Measurements from ENCODE around the gene UBE2D1. TPM values are rescaled to one million over a fixed set of nuclear protein-coding genes. Genes with fewer than 3 reads are reported as not detected.
A peak's percentile ranks its signal among the peaks of the same experiment; 100 is the strongest.

UBE2D1 gene
- total RNA-seq, 1 experiment from 2014 or later, result 19.5 TPM

GRCh38 chr10:58336242-58336641 is 1.4 kb downstream of the UBE2D1 start:
- DNase-seq (ENCODE audit: extremely low read depth, low read depth), result no peak

DNA sequence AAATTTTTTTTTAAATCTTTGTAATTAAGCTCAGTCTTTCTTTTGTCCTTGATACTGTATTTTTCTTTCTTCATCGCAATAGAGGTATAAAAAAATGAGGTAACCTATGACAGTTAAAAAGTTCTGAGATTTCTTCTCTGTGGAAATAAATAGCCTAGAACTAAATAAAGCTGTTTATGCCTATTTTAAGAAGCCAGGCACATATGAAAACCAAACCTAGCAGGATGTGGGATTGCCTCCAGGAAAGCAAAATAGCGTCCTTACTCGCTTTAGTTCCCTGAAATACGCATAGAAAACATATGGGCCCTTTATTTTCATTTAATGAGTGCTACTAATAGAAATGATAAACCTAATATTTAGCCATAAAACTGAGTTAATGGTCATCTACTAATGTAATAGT is 6.6 kb downstream of the UBE2D1 start:
- no peak for DNase-seq (ENCODE audit: extremely low read depth, low read depth)

DNA sequence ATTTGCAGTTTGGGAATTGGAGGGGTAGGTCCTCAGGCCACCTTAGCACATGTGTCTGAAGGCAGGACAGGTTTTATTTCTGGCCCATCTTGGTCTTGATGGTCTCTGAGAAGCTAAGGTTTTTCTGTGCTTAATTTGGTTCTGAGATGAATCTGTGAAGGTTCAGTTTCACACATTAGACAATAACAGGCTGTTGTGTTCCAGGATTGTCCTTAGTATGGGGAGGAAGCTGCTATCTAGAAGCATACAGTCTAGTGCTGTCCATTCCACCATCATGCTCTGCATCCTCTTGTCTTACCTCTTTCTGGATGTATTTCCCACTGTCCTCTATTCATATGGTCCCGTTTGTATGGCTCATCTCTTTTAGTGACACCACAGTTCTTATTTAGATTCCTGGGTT is 7.1 kb downstream of the UBE2D1 start:
- no peak for DNase-seq (ENCODE audit: extremely low read depth, low read depth)

GRCh38 chr10:58347967-58348366 is 13.2 kb downstream of the UBE2D1 start:
- DNase-seq (ENCODE audit: extremely low read depth, low read depth), result no peak

DNA sequence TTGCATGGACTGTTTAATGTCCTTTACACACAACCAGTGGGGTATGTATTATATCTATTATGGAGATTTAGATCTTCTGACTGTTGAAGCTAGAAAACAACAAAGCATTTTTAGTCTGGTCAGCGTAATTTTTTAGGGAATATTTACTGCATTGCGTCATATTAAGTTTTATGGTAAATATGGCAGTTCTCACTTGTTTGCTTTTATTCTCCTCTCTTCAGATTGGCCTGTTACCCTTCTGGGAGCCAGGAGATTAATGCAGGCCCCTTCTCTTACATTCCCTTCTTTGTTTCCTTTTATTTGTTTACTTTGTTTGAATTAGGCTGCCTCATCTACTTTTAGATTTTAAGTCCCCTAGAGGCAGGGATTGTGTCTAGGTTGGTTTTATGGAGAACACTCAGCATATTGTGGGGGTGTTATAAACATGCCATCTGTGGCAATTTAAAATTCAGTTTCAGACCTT is 13.8 kb downstream of the UBE2D1 start:
- no peak for DNase-seq (ENCODE audit: extremely low read depth, low read depth)

- DNase-seq (ENCODE audit: extremely low read depth, low read depth), result no peak
These were observed 15.2 kb downstream of the UBE2D1 start for GRCh38 chr10:58350023-58350422.

DNA sequence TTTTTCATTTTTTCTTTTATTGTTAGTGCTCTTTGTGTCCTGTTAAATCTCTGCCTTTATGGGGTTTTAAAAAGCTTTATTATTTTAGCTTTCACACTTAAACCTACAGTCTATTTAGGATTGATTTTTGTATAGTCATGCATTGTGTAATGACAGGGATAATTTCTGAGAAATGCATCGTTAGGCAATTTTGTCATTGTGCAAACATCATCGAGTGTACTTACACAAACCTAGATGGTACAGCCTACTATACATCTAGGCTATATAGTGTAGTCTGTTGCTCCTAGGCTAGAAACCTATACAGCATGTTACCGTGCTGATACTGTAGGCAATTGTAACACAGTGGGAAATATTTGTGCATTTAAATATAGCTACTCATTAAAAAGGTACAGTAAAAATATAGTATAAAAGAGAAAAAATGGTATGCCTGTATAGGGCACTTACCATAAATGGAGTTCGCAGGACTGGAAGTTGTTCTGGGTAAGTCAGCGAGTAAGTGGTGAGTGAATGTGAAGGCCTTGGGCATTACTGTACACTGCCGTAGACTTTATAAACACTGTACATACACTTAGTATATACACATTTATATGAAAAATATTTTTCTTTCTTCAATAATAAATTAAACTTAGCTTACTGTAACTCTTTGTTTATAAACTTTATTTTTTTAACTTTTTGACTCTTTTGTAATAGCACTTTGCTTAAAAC is 16.0 kb downstream of the UBE2D1 start:
- DNase-seq (ENCODE audit: extremely low read depth, low read depth), result peak; percentile 13

DNA sequence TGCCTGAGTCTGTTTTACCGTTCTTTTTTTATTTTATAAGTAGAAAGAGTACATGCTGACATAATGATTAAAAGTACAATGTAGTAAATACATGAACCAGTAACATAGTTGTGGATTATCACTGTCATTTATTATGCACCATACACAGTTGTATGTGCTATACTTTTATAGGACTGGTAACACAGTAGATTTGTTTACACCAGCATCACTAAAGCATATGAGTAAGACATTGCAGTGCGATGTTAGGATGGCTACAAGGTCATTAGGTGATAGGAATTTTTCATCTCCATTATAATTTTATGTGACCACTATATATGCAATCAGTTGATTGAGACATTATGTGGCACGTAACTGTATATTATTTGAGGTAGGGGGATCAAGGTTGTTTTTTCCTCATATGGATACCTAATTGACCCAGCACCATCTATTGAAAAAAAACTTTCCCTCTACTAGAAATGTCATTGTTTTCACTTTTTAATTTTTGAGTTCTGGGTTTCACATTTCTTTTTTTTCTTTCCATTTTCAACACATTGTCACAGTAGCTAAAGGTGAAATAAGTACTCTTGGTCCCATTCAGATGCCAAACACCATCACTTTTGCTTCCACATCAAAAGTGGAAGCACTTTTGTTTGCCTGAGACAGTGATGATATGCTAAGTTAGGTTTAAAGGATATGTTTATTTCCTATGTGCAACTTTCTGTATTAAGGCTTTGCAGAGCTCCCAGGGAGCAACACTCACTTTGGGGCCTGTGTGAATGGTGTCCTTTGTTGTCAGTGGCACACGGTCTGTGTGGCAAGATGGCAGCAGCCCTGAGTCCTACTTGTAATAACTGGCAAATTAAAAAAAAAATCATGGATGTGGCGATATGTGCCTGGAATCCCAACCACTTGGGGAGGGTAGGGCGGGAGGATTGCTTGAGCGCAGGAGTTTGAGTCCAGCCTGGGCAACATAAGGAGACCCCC is 17.1 kb downstream of the UBE2D1 start:
- no peak for DNase-seq (ENCODE audit: extremely low read depth, low read depth)

DNA sequence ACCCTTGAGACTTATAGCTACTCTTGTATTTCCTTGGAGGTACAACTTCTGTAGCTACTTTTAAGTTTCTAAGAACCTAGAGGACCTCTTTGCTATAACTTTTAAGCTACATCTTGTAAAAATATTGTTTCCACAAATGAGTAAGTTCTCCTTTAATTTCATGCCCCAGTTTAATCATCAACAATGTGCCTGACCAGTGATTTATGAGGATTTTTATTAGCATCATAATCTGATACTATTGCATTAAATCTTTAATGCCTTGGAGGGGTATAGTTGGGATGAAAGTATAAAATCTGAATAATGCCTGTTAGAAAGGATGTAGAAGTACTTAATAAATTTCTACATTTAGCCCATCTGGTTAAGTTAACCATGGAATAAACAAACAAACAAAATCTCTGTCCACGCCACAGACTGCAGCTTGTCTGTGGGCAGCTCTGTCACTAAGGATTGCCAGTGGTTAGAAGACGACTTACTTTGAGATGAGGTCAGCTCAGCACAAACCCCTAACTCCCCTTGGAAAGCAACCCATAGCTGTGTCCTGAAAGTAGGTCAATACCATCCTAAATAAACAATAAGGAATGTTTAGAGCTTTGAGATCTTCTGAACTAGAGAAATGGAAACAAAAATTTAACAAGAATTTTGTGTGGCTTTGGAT is 18.3 kb downstream of the UBE2D1 start:
- no peak for DNase-seq (ENCODE audit: extremely low read depth, low read depth)

DNA sequence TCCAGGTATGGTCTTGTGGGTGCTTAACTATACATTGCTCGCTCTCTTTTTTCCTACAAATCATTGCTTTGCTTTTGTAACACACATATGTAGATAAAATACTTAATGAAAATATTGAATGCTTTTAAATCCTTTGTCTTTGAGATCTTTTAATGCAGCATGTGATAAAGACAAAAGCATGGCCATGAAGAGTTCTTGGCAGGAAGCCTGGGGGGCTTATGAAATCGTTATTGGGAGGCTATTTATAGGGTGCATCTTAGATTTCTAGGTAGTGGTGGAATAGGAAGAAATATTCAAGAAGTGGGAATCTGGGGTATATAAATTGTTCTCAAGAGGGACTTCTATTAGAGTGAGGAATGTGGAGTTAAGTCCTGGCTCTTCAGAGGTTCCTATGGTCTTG is 21.9 kb downstream of the UBE2D1 start:
- no peak for DNase-seq (ENCODE audit: extremely low read depth, low read depth)

- no peak for DNase-seq (ENCODE audit: extremely low read depth, low read depth)
These were observed 23.6 kb downstream of the UBE2D1 start for GRCh38 chr10:58358314-58358933.

GRCh38 chr10:58358947-58359346 is 24.1 kb downstream of the UBE2D1 start:
- DNase-seq (ENCODE audit: extremely low read depth, low read depth), result no peak

DNA sequence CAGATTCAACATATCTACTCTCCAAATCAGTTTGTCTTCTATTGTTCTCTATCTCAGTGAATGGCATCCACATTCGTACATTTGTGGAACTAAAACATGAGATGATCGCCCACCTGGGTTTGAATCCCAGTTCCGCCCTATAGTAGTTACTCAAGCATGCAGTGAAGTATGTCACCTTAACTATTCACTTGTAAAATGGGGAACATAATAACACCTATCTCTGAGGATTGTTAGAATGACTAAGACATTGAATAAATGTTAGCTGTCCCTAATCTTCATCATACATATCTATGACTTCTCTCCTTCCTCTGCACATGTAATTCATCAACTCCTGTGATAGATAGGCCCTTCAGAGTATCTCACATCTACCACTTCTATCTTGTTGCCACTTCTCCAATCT is 24.7 kb downstream of the UBE2D1 start:
- DNase-seq (ENCODE audit: extremely low read depth, low read depth), result no peak

DNA sequence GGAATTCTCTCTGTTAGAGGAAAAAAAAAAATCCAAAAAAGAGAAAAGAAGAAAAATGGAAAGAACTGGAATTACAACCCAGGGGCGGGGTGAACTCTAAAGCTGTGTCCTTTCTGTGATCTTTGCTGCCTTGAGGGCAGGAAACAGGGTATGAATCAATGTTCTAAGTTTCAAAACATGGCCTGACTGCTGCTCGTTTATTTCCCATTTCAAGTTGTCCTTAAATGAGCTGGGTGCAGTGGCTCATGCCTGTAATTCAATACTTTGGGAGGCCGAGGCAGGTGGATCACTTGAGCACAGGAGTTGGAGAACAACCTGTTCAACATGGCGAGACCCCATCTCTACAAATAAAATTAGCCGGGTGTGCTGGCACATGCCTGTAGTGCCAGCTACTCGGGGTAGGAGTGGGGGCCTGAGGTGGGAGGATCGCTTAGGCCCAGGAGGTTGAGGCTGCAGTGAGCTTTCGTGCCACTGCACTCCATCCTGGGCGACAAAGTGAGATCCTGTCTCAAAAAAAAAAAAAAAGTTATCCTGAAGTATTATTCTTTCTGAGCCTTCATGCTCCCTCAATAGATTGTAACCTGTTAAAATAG is 25.7 kb downstream of the UBE2D1 start:
- no peak for DNase-seq (ENCODE audit: extremely low read depth, low read depth)

GRCh38 chr10:58361353-58361752 is 26.5 kb downstream of the UBE2D1 start:
- no peak for DNase-seq (ENCODE audit: extremely low read depth, low read depth)

- no peak for DNase-seq (ENCODE audit: extremely low read depth, low read depth)
These were observed 27.4 kb downstream of the UBE2D1 start for GRCh38 chr10:58362027-58362789.

- no peak for DNase-seq (ENCODE audit: extremely low read depth, low read depth)
These were observed 32.3 kb downstream of the UBE2D1 start for GRCh38 chr10:58367069-58367468.

- no peak for DNase-seq (ENCODE audit: extremely low read depth, low read depth)
These were observed 36.7 kb downstream of the UBE2D1 start for GRCh38 chr10:58371473-58371872.

- no peak for DNase-seq (ENCODE audit: extremely low read depth, low read depth)
These were observed 38.0 kb downstream of the UBE2D1 start for GRCh38 chr10:58372607-58373441.
